K562 (cell line): ENCODE data around the gene PIK3R2. TPM values are rescaled to one million over a fixed set of nuclear protein-coding genes. Genes with fewer than 3 reads are reported as not detected.

Source experiments
- ARID3B ChIP-seq: fragments of 250-450 bp; sonication (Bioruptor Pico); IDR thresholded peaks from 2 replicates; pipeline ENCODE4 v1.4.0; 2020; ENCODE audit warnings: borderline replicate concordance
- ATF3 ChIP-seq, 2 experiments: fragments of 450-650 bp in 1 of 2; sonication (generic) in 1 of 2; formaldehyde crosslinking in 1 of 2; IDR thresholded peaks in 1 of 2; conservative IDR thresholded peaks in 1 of 2; 2 replicates each; pipeline versions ENCODE4 v1.6.1 to v1.8.1; 2016 to 2023; ENCODE audit warnings: mild to moderate bottlenecking in 2 of 2, moderate library complexity in 2 of 2, inconsistent platforms in 1 of 2, missing genetic modification reagents in 1 of 2
- CBFA2T2 ChIP-seq: fragments of 450-650 bp; conservative IDR thresholded peaks from 2 replicates; pipeline ENCODE4 v1.6.1; 2017; ENCODE audit warnings: mild to moderate bottlenecking
- CBFA2T3 ChIP-seq: fragments of 450-650 bp; IDR thresholded peaks from 2 replicates; pipeline ENCODE4 v1.6.1; 2017
- GATAD2B ChIP-seq: fragments of 450-650 bp; IDR thresholded peaks from 2 replicates; pipeline ENCODE4 v1.6.1; 2017; ENCODE audit warnings: mild to moderate bottlenecking, borderline replicate concordance
- HBP1 ChIP-seq: fragments of 450-650 bp; formaldehyde crosslinking; IDR thresholded peaks from 2 replicates; pipeline ENCODE4 v1.4.0; 2022; ENCODE audit warnings: missing genetic modification characterization
- HCFC1 ChIP-seq: IDR thresholded peaks from 2 replicates; pipeline ENCODE4 v1.6.1; 2012; ENCODE audit warnings: low read depth, low read length, improper control_type of control experiment
- HMG20B ChIP-seq: fragments of 250-450 bp; sonication (Bioruptor Pico); IDR thresholded peaks from 2 replicates; pipeline ENCODE4 v1.5.0; 2021; ENCODE audit warnings: mild to moderate bottlenecking
- NR4A1 ChIP-seq, 2 experiments: fragments of 250-450 bp in 1 of 2; fragments of 450-650 bp in 1 of 2; sonication (Bioruptor Pico) in 1 of 2; IDR thresholded peaks; 2 replicates each; pipeline versions ENCODE4 v1.4.0 to v1.6.1; 2016 to 2020; ENCODE audit warnings: mild to moderate bottlenecking in 2 of 2, missing compliant biosample characterization in 1 of 2, missing genetic modification characterization in 1 of 2, moderate library complexity in 1 of 2
- PURB ChIP-seq: sonication (generic); formaldehyde crosslinking; IDR thresholded peaks from 2 replicates; pipeline ENCODE4 v1.9.0; 2021; ENCODE audit warnings: low read depth, mild to moderate bottlenecking, missing genetic modification reagents
- RBM39 ChIP-seq: fragments of 200-400 bp; formaldehyde crosslinking; optimal IDR thresholded peaks from 2 replicates; pipeline ENCODE3; 2018; ENCODE audit warnings: low read depth, low read length
- REST ChIP-seq, 2 experiments: fragments of 450-650 bp; formaldehyde crosslinking in 1 of 2; IDR thresholded peaks; 2 replicates each; pipeline versions ENCODE4 v1.4.0 to v1.6.1; 2014 to 2020; ENCODE audit warnings: mild to moderate bottlenecking in 2 of 2, borderline replicate concordance in 1 of 2, low read depth in 1 of 2
- TOE1 ChIP-seq, 2 experiments: fragments of 450-650 bp in 1 of 2; sonication (generic) in 1 of 2; formaldehyde crosslinking in 1 of 2; IDR thresholded peaks; 2 replicates each; pipeline versions ENCODE4 v1.7.1 to v1.8.0; 2016 to 2022; ENCODE audit warnings: borderline replicate concordance in 2 of 2, mild to moderate bottlenecking in 2 of 2, antibody characterized with exemption in 1 of 2, inconsistent platforms in 1 of 2, low read depth in 1 of 2, missing genetic modification reagents in 1 of 2, moderate library complexity in 1 of 2
- polyA plus RNA-seq, 8 experiments: library from polyadenylated mRNA; depleted of rRNA in 4 of 8; stranded (reverse) in 5 of 8; unstranded in 3 of 8; fragments of >200 nt; fragmentation: Nextera tagmentation in 2 of 8; fragmentation: Illumina TruSeq in 1 of 8; extraction: Ambion mirVana in 2 of 8; extraction: Trizol in 1 of 8; gene quantifications; 2 replicates each; pipeline versions ENCODE4 v1.2.1 to v1.2.3, GENCODE V29; 2011 to 2014; ENCODE audit warnings: inconsistent platforms in 1 of 8, missing spikeins in 1 of 8
- total RNA-seq, 7 experiments: library from RNA; depleted of rRNA in 6 of 7; stranded (reverse); fragments of >200 nt in 6 of 7; fragmentation: Illumina TruSeq in 2 of 7; extraction: Trizol in 2 of 7; gene quantifications; 2 replicates each; pipeline versions ENCODE4 v1.2.1 to v1.2.3, GENCODE V29; 2011 to 2021; ENCODE audit warnings: low replicate concordance in 1 of 7

Gene PIK3R2
- total and polyA plus RNA-seq, 9 of the 15 experiments (the other 6 are each of a cell fraction or from before 2014, with no cell fraction given) = 0.39 to 37.9 (median 5.3) TPM

GRCh38 chr19:18203408-18203862 is 50.5 kb downstream of the PIK3R2 start (continued):
- TF ChIP-seq REST (IDR thresholded peaks at IDR 0.05; ENCODE audit: borderline replicate concordance) (no peak), REST (CRISPR knock-in tag; IDR thresholded peaks at IDR 0.05; ENCODE audit: low read depth) (no peak; the same call in none of the 2 replicates), PURB (no peak), NR4A1 (CRISPR knock-in tag; IDR thresholded peaks at IDR 0.05) (0 out of 2 replicates have a peak, but pooled peaks have one; percentile 23), NR4A1 (tag; IDR thresholded peaks at IDR 0.05) (no peak), TOE1 (IDR thresholded peaks at IDR 0.05; ENCODE audit: borderline replicate concordance) (no peak), TOE1 (CRISPR knock-in tag; IDR thresholded peaks at IDR 0.05; ENCODE audit: borderline replicate concordance, low read depth) (no peak), CBFA2T2 (no peak), ATF3 (IDR thresholded peaks at IDR 0.05) (no peak), ATF3 (CRISPR knock-in tag; conservative IDR thresholded peaks at IDR 0.05) (no peak), HMG20B (CRISPR knock-in tag) (no peak), CBFA2T3 (0 out of 2 replicates have a peak, but pooled peaks have one; percentile 3), HBP1 (no peak), HCFC1 (no peak), ARID3B (CRISPR knock-in tag) (no peak), RBM39 (no peak), GATAD2B (no peak)
